MCF 10A (cell line): ENCODE data around the gene SBNO1. TPM values are rescaled to one million over a fixed set of nuclear protein-coding genes. Genes with fewer than 3 reads are reported as not detected.
A peak's percentile ranks its signal among the peaks of the same experiment; 100 is the strongest.
"Not testable (repeated sequence)": the region's sequence is repeated elsewhere in the genome, so short reads cannot be mapped to it uniquely, and the experiment has no call there.

ENCODE experiments used
- BruUV-seq: library from RNA; stranded (reverse); fragments of 400-500 nt; replicated peaks from 2 replicates; lab custom pipeline; 2021; lab: Mats Ljungman, UMichigan
- CTCF ChIA-PET: fragments of 300-600 bp; sonication (Branson Sonifier 250); formaldehyde crosslinking; extraction: SDS; loops from one replicate; lab custom pipeline; 2021; ENCODE audit warnings: antibody characterized with exemption, inconsistent platforms; lab: Yijun Ruan, JAX
- POLR2A ChIA-PET: fragments of 300-600, 350-650 bp; sonication (Branson Sonifier 250); formaldehyde crosslinking; extraction: SDS; loops from one replicate; lab custom pipeline; 2020; ENCODE audit warnings: antibody characterized with exemption, inconsistent platforms; lab: Yijun Ruan, JAX
- DNase-seq: peaks from one replicate; pipeline ENCODE4 v3.0.0-alpha.2; 2018; ENCODE audit not compliant: unreplicated experiment
- H3K27ac Mint-ChIP-seq: one replicate; pipeline ENCODE4 v1.8.0; 2022; ENCODE audit warnings: mild to moderate bottlenecking, low read depth, mixed read lengths; ENCODE audit not compliant: unreplicated experiment
- H3K27me3 Mint-ChIP-seq: one replicate; pipeline ENCODE4 v1.8.0; 2022; ENCODE audit warnings: mixed read lengths; ENCODE audit not compliant: insufficient read depth, unreplicated experiment
- H3K36me3 Mint-ChIP-seq: one replicate; pipeline ENCODE4 v1.8.0; 2022; ENCODE audit warnings: mild to moderate bottlenecking, moderate library complexity, mixed read lengths; ENCODE audit not compliant: insufficient read depth, unreplicated experiment
- H3K4me1 Mint-ChIP-seq: one replicate; pipeline ENCODE4 v1.8.0; 2022; ENCODE audit warnings: mixed read lengths; ENCODE audit not compliant: insufficient read depth, unreplicated experiment
- H3K4me3 Mint-ChIP-seq: one replicate; pipeline ENCODE4 v1.8.0; 2022; ENCODE audit warnings: mild to moderate bottlenecking, moderate library complexity, mixed read lengths; ENCODE audit not compliant: unreplicated experiment
- H3K9me3 Mint-ChIP-seq: one replicate; pipeline ENCODE4 v1.8.0; 2022; ENCODE audit warnings: mixed read lengths; ENCODE audit not compliant: unreplicated experiment
- CTCF ChIP-seq: fragments of 200-600 bp; IDR thresholded peaks from one replicate; pipeline ENCODE4 v1.8.0; 2022; ENCODE audit warnings: antibody characterized with exemption, mild to moderate bottlenecking; ENCODE audit not compliant: unreplicated experiment
- intact Hi-C: fragments of 100-400 bp; cut with micrococcal nuclease; formaldehyde crosslinking; loops from 2 replicates; pipeline ENCODE4 v1.14.1; 2022
- total RNA-seq: library from RNA; stranded (reverse); gene quantifications from 2 replicates; pipeline ENCODE4 v1.2.3, GENCODE V29; 2022

Gene SBNO1
- total RNA-seq, 1 experiment from 2014 or later: 30.3 TPM

- intact Hi-C loops: no loop called here
- no peaks in the 10 kb centered on the region for H3K9me3 Mint-ChIP-seq
- peak overlapping the region; percentile 32 for H3K27ac Mint-ChIP-seq
- no peaks in the 10 kb centered on the region for H3K27me3 Mint-ChIP-seq
- DNase-seq: no peak
- H3K36me3 Mint-ChIP-seq: peaks cover 85% of the 10 kb centered on the region
- CTCF ChIA-PET: interaction anchor here (1.3 to 2.4 kb wide), 2 partner anchors 10 to 22 kb away, joined by 4 to 7 read pairs; no protein-coding TSS in a partner anchor
- H3K4me1 Mint-ChIP-seq: no peaks in the 10 kb centered on the region
- no peak overlapping the region for H3K4me3 Mint-ChIP-seq
- no TSS peak for BruUV-seq
- no peak for TF ChIP-seq CTCF
- POLR2A ChIA-PET: interaction anchor here (0.9 to 2.3 kb wide), 2 partner anchors 9 to 10 kb away, joined by 3 to 6 read pairs; no protein-coding TSS in a partner anchor
Measured at GRCh38 chr12:123260081-123260480, 104.6 kb downstream of the SBNO1 start.

GRCh38 chr12:123258593-123258992 lies 106.1 kb downstream of the SBNO1 start:
- intact Hi-C loops: no loop called here
- CTCF ChIA-PET: interaction anchor here (0.6 to 2.4 kb wide), 5 partner anchors 11 to 415 kb away, joined by 3 to 7 read pairs (median 3); no protein-coding TSS in a partner anchor

GRCh38 chr12:123254853-123255446 lies 109.7 kb downstream of the SBNO1 start:
- ChIA-PET CTCF (no interaction called here), POLR2A (no interaction called here)
- Mint-ChIP-seq H3K4me1 (peaks cover 20% of the 10 kb centered on the region), H3K4me3 (no peak overlapping the region), H3K36me3 (peaks cover 83% of the 10 kb centered on the region), H3K9me3 (no peaks in the 10 kb centered on the region), H3K27ac (peak overlapping the region; percentile 12), H3K27me3 (no peaks in the 10 kb centered on the region)
- intact Hi-C loops: no loop called here
- DNase-seq: no peak
- no peak for TF ChIP-seq CTCF
- no TSS peak for BruUV-seq

More at GRCh38 chr12:123258593-123258992, 106.1 kb downstream of the SBNO1 start:
- Mint-ChIP-seq H3K27ac (no peak overlapping the region), H3K36me3 (peaks cover 91% of the 10 kb centered on the region), H3K9me3 (no peaks in the 10 kb centered on the region), H3K4me3 (no peak overlapping the region), H3K27me3 (no peaks in the 10 kb centered on the region), H3K4me1 (no peaks in the 10 kb centered on the region)
- no peak for TF ChIP-seq CTCF
- POLR2A ChIA-PET: interaction anchor here (1.6 to 2.2 kb wide), 3 partner anchors 9 to 26 kb away, joined by 6 to 8 read pairs (median 7); partner anchors contain the start of genes MPHOSPH9 and MTRFR
- DNase-seq: no peak
- no TSS peak for BruUV-seq

GRCh38 chr12:123253641-123254459 lies 110.8 kb downstream of the SBNO1 start:
- Mint-ChIP-seq H3K27ac (peak overlapping the region; percentile 12), H3K4me1 (peaks cover 23% of the 10 kb centered on the region), H3K27me3 (no peaks in the 10 kb centered on the region), H3K4me3 (no peak overlapping the region), H3K9me3 (no peaks in the 10 kb centered on the region), H3K36me3 (peaks cover 78% of the 10 kb centered on the region)
- DNase-seq: no peak
- no TSS peak for BruUV-seq
- CTCF ChIA-PET: interaction anchor here (2.1 kb wide), 1 partner anchor 16 kb away, joined by 5 read pairs; no protein-coding TSS in a partner anchor
- POLR2A ChIA-PET: interaction anchor here (0.6 to 1.6 kb wide), 3 partner anchors 20 to 1379 kb away, joined by 3 to 10 read pairs (median 3); partner anchors contain the start of genes MPHOSPH9 and MTRFR
- intact Hi-C loops: no loop called here
- TF ChIP-seq CTCF: no peak

GRCh38 chr12:123252365-123252764 lies 112.3 kb downstream of the SBNO1 start:
- intact Hi-C loops, H3K4me3 Mint-ChIP-seq, H3K27ac Mint-ChIP-seq, BruUV-seq, DNase-seq, H3K9me3 Mint-ChIP-seq, H3K27me3 Mint-ChIP-seq: not testable (repeated sequence)
- peaks cover 23% of the 10 kb centered on the region for H3K4me1 Mint-ChIP-seq
- CTCF ChIA-PET: interaction anchor here (0.9 to 2.1 kb wide), 4 partner anchors 13 to 209 kb away, joined by 3 to 10 read pairs (median 4); no protein-coding TSS in a partner anchor
- POLR2A ChIA-PET: interaction anchor here (0.5 to 5.9 kb wide), 6 partner anchors 13 to 350 kb away, joined by 3 to 79 read pairs (median 7); partner anchors contain the start of genes DDX55, MPHOSPH9, MTRFR and TMED2
- H3K36me3 Mint-ChIP-seq: peaks cover 65% of the 10 kb centered on the region
